GM12891 (cell line): Measurements from ENCODE around the gene GSTO2.

Experiments
- POLR2A ChIP-seq: IDR thresholded peaks from 2 replicates; pipeline ENCODE4 v1.6.1; 2011; ENCODE audit warnings: low read depth, low read length, control low read depth
- POLR2AphosphoS5 ChIP-seq: IDR thresholded peaks from 2 replicates; pipeline ENCODE4 v1.6.1; 2011; ENCODE audit warnings: low read depth, low read length, control low read depth
- POU2F2 ChIP-seq: IDR thresholded peaks from 2 replicates; pipeline ENCODE4 v1.6.1; 2011; ENCODE audit warnings: low read depth, mild to moderate bottlenecking, control low read depth, low read length, moderate library complexity
- SPI1 ChIP-seq: IDR thresholded peaks from 2 replicates; pipeline ENCODE4 v1.6.1; 2011; ENCODE audit warnings: low read depth, low read length, control low read depth

DNA sequence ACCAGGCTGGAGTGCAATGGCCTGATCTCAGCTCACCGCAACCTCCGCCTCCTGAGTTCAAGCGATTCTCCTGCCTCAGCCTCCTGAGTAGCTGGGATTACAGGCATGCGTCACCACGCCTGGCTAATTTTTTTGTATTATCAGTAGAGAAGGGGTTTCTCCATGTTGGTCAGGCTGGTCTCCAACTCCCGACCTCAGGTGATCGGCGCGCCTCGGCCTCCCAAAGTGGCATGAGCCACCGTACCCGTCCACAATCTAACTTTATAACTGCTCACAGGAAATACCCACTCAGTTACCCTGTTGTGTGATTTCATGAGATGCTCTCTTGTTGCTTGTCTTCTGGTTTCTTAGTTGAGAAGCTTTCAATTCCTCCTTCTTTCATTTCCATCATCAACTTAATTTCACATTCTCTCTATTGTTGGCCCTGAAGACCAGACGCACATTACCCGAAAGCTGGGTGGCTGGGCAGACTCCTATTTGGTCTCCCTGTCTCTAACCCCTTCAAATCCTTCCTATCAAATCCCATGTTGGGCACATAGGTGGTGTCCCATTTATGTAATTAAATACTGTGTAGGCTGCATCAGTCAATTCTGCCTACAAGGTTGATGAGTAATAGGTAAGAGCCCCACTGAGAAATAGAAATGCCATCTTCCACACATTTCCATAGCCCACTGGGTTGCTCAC, 1.1 kb upstream of the GSTO2 start:
- TF ChIP-seq POLR2A: no peak
- TF ChIP-seq POU2F2: no peak
- TF ChIP-seq POLR2AphosphoS5: no peak; the same call in 1 of the 2 replicates
- peak; percentile 40; the same call in 1 of the 2 replicates for TF ChIP-seq SPI1
